Omental fat pad (tissue), 4 donors: ENCODE data around the gene IMMT. TPM values are rescaled to one million over a fixed set of nuclear protein-coding genes. Genes with fewer than 3 reads are reported as not detected.

Experiments
- ATAC-seq: fragments of 150-250 bp; one replicate; pipeline ENCODE4 v1.9.1; 2016; ENCODE audit warnings: mild to moderate bottlenecking, moderate library complexity; ENCODE audit not compliant: low FRiP score
- DNase-seq: peaks from one replicate; pipeline ENCODE4 v3.0.0-alpha.2; 2019; ENCODE audit warnings: low spot score
- total RNA-seq, 4 donors: library from RNA; depleted of rRNA; stranded (reverse); fragments of >200 nt; gene quantifications; one replicate each; pipeline ENCODE4 v1.1.0, GENCODE V29; 2016
- TF ChIP-seq, protein P1 (sequence below), 3 donors: fragments of 450-650 bp; IDR thresholded peaks; one replicate each; pipeline ENCODE4 v1.5.1; 2016 to 2017; ENCODE audit warnings: antibody characterized with exemption in 3 of 3, mild to moderate bottlenecking in 3 of 3, moderate library complexity in 2 of 3

The IMMT gene
- total RNA-seq, 4 donors from 2014 or later = 52.2 to 64.7 (median 58.7) TPM

DNA sequence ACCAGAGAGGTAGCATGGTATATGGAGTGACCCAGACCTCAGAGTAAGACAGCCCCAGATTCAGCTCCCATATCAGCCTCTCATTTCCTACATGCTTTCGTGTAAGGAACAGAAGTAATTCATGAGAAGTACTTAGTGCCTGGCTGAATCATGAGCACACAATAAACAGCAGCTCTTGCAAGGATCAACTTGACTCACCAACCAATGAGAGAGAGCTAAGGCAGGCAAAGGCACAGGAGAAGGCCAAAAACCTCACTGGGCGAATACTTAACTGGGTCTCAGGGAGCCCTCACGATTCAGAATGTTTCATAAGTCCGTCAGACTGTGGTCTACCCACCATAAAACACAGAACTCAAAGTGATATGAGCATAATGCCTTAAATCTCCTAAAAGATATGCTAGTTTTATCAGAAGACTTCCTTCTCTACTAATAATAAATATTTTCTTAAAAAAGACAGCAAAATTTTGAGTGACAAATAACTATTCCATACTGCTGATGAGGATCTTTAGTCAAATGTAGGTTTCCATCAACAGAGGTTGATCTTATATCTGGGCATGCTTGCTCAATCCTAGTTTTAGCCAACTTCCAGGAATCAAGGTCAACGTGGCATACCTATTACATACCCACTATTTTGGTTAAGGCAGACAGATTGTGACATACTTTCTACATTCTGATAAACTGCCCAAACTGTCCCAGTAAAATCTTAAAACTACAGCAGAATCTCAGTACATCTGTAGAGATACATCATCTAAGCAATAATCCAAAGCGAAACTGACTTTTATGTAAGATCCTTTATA lies 34.9 kb downstream of the IMMT start:
- ATAC-seq (no peak), DNase-seq (no peak)
- TF ChIP-seq, protein P1, sequence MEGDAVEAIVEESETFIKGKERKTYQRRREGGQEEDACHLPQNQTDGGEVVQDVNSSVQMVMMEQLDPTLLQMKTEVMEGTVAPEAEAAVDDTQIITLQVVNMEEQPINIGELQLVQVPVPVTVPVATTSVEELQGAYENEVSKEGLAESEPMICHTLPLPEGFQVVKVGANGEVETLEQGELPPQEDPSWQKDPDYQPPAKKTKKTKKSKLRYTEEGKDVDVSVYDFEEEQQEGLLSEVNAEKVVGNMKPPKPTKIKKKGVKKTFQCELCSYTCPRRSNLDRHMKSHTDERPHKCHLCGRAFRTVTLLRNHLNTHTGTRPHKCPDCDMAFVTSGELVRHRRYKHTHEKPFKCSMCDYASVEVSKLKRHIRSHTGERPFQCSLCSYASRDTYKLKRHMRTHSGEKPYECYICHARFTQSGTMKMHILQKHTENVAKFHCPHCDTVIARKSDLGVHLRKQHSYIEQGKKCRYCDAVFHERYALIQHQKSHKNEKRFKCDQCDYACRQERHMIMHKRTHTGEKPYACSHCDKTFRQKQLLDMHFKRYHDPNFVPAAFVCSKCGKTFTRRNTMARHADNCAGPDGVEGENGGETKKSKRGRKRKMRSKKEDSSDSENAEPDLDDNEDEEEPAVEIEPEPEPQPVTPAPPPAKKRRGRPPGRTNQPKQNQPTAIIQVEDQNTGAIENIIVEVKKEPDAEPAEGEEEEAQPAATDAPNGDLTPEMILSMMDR (IDR thresholded peaks at IDR 0.05) = no peak

DNA sequence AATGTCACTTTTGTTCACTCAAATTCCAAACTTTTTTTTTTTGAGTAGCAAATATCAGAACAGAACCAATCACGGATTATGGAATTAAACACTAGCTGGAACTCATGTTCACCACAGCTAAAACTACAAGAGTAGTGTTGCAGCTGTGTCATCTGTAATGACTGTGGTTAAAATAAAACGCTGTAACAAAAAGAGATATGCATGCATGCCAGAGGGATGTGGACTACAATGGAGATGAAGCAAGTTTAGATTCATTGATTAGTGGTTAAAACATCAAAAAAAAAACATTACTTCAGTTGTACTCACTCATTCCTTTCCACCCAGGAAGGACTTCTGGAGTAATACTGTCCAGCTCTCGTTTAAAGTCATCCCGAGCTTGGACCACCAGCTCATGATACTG lies 37.0 kb downstream of the IMMT start:
- no peak for DNase-seq
- ATAC-seq = no peak
- TF ChIP-seq, protein P1 (IDR thresholded peaks at IDR 0.05) = no peak

DNA sequence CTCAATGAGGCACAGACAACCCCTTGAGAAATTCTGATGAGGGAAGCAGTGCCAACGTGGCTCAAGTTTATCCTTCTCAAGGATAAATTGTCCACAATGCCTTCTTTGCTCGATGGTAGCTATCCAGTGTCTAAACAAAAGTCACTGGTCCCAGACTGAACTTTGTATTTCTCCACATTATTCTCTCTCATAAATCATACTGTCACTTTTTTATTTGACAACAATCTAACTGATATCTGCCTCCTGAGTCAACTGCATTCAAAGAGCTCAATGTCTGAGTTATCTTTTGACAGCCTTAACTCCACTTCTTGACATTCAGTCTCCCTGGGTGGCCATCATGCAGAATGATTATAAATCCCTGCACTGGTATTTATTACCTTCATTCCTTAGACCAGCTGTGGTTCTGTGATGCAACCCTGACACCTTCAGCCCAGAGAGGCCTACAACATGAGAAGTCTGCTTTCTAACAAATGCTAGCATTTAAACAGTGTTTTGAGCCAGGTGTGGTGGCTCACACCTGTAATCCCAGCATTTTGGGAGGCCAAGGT lies 38.2 kb downstream of the IMMT start:
- ATAC-seq (no peak), DNase-seq (no peak)
- TF ChIP-seq, protein P1 (IDR thresholded peaks at IDR 0.05) = no peak

DNA sequence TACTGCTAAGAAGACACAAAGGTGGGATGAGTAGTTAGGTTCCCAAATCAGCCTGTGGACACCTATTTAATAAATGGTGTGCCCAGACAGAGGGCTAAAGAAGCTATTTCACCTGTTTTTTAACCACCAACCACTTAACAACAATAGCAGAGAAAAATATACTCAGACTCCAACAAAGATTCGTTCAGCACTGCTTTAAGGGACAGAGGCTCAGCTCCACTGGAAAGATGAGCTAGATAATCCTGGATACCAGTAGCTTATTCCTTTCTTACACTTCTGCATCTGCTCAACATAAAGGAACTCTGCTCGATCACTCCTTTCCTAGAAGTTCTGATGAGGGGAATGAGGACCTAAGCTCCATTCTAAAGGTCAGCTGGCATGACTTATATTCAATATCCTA lies 44.8 kb downstream of the IMMT start:
- TF ChIP-seq, protein P1 (IDR thresholded peaks at IDR 0.05) = no peak
- ATAC-seq (no peak), DNase-seq (no peak)

DNA sequence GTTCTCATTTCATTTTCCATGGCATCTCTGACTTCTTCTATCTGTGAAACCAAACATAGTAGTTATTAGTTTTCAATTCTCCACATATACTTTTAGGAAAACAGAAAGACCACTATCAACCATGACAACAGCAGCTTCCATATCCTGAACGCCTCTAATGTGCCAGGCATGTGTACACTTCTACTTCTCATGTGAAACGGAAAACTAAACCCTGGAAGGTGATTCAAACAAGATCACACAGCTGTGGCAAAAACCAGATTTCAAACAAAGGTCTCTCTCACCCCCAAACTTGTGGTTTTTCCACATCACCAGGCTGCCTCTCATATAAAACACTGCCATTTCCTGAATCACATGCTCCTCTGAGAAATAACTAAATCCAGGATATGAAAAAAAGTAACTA lies 47.5 kb downstream of the IMMT start:
- TF ChIP-seq, protein P1 (IDR thresholded peaks at IDR 0.05) = no peak

DNA sequence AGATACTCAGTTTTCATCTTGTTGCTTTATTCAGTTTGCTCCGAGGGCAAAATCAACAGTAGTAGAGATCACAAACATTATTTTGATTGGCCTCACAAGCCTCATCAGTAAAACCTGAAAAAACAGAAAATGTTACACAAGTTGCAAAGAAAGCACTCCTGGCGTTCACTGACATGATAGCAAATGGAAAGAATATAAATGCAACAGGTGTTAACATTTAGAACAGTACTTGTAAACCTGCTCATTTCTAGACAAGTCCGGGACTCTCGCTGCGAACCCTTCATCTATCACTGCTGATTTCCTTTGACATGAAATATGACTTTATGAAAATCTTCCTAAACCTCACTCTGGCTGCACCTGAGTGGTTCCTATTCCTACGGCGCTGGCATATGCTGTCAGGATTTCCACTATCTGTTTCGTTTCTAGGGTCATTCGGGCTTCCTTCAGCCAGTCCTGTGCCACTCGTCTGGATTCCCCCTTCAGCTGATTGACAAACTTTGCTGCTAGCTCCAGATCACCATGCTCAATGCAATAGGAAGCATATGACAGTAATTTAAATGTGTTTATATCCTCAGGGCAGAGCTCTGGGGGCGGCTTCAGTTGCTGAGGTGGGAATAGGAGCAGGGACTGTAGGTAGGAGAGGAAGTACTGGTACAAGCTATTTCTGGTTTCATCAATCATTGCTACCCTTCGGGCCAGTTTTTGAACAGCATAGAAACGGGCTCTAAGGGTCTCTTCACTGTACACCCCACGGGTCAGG lies 51.2 kb downstream of the IMMT start:
- ATAC-seq (no peak), DNase-seq (no peak)
- TF ChIP-seq, protein P1 (IDR thresholded peaks at IDR 0.05) = no peak

More for the DNA sequence above, 47.5 kb downstream of the IMMT start:
- ATAC-seq = no peak
- no peak for DNase-seq
